Thyroid gland (tissue), 4 donors: ENCODE results near the gene MRPS10.

Experiments used
- CTCF ChIP-seq, 6 experiments: fragments of 200-600 bp in 3 of 6; fragments of 450-650 bp in 3 of 6; sonication (generic) in 3 of 6; IDR thresholded peaks; one replicate each; pipeline ENCODE4 v1.5.1; 2016 to 2019; ENCODE audit warnings: antibody characterized with exemption in 6 of 6, mild to moderate bottlenecking in 2 of 6, inconsistent platforms in 1 of 6, moderate library complexity in 1 of 6
- POLR2A ChIP-seq, 2 donors: fragments of 450-650 bp; IDR thresholded peaks; one replicate each; pipeline ENCODE4 v1.6.1; 2017; ENCODE audit warnings: antibody characterized with exemption in 2 of 2, mild to moderate bottlenecking in 2 of 2, moderate library complexity in 1 of 2

- TF ChIP-seq CTCF (IDR thresholded peaks at IDR 0.05) (no peak), POLR2A (IDR thresholded peaks at IDR 0.05) (no peak)
These were observed 42.3 kb upstream of the MRPS10 start for GRCh38 chr6:42259841-42260395.
